Activated T-helper 1 cell treated with Interleukin-2 at 50 U/mL for 16 hours (primary cell): Measurements from ENCODE around the gene MYLK.

Source experiments
- DNase-seq: peaks from one replicate; pipeline ENCODE4 v3.0.0-alpha.2; 2020; ENCODE audit warnings: low read depth

MYLK gene

DNA sequence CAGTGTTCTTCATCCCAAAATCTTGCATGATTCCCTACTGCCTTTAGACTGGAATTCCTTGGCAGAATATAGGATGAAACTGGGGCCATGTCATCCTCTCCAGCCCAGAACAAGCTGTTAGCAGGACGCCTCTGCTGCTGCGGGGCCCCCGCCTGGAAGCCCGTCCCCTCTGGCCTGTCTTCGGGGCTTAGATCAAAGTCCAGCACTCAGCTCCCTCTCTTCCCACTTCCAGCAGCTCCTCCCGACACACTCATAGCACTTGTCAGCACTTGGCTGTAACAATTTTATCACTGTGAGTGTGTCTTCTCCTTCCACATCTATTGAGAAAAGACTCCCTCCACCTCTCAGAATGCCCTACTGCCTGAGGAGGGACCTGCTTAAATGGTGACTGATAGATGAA is 187.3 kb downstream of the MYLK start:
- no peak for DNase-seq

DNA sequence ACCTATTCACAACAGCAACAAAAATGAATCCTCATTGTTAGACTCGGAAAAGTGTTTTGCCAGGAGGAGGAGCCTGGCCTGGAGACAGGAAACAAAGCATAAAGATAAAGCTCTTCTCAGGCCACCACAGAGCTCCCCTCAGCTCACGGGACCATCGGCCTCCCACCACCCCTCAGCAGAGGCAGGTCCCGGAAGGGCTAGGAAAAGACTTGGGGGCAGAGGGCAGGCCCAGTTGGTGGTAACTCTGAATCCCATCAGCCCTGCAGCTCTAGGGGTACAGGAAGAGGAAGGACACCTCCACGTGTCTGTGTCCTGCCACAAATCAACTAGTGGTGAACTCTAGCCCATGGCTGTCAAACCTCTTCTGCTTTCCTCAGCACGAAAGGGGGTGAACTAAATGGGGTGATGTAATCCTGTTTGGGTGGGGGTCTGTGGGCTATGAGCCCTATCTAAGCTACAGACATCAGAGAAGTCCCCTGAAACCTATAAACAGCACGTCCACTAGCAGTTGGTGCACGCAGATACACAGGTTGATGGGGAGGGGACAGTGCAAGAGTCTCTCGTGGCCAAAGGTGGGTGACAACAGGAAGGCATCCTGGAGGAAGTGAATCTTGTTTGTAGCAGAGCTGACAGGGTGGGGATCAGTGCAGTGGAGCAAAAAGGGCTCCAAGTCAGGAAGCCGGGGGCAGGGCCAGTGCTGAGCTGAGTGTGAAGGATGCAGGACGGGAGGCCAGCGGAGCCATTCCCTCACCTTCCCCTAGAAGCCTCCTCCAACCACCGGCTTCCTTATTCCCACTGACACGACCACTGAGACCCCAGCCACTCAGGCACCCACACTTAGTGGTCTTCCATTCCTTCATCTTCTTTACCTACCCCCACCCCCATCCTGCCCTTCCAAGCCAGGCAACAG is 188.1 kb downstream of the MYLK start:
- no peak for DNase-seq

DNA sequence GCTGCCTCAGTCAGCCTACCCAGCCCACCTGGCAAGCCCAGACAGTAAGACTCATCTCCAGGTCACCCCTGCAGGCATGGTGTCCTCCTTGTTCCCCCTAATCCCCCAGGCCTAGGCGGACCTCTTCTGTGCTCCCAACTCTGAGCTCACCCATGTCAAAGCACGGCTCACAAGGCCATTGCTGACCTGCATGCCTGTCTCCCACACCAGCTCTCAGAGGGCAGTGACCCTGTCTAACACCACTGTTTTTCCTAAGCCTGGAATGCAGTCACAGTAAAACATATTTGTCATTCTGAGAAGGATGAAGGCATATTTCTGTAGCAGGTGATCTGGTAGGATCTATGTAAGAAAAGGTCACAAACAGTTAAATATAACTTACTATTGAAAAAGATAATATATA is 189.0 kb downstream of the MYLK start:
- no peak for DNase-seq

DNA sequence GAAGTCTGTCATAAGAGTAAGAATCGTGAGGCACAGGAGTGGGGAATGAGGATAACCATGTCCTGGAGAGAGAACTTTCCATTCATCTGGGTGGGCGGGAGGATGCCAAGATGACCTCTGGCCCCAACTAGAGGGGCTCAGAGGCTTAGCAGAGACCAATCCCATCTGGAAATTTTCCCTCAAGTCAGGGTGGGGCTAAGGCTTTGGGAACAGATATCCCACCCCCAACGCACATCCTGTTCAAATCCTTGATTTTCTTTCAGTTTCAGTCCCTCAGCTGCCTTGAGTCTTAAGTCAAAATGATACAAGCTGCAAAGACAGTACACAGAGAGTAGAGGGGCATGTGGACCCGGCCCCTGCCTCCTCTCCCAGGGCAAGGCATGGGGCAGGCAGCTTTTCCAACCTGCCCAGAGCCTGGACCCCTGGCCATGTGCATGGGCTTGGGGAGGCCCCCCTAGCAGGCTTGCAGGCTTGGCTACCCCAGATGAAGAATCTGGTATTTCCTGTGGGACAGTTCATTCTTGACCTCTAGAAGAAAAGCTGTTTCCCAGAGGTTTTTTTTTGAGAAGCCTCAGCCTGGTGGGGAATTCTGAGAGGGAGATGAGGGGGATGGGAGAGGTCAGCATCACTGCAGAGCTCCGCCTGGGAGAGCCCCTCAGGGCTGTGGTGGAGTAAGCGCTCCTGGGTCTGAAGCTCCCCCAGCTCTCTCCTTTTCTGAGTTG is 189.6 kb downstream of the MYLK start:
- no peak for DNase-seq

DNA sequence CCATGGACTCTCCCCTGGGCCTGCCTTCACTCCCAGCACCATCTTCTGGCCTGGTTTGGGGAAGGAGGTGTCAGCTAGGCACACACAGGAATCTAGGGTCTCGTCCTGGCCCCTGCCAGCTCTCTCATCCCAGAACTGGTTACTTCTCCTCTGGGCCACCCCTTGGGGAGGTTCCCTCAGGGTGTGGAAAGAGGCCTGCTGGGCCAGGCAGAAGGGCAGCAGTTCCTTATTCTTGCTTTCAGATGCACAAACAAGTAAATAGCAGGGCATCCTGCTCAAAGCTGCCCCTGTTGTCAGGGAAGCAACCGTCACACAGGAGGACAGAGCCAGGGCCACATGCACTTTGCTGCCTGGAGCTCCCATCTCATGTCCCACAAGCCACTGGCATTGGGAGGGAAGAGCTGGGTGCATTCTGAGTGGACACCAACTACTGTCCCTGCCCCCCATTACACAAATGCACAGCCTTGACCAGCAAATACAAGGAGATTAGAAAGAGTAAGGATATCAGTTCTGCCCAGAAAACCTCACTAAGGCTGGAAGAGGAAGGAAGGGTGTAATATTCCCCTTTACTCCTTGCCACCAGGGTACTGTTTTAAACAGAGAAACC is 190.4 kb downstream of the MYLK start:
- no peak for DNase-seq

DNA sequence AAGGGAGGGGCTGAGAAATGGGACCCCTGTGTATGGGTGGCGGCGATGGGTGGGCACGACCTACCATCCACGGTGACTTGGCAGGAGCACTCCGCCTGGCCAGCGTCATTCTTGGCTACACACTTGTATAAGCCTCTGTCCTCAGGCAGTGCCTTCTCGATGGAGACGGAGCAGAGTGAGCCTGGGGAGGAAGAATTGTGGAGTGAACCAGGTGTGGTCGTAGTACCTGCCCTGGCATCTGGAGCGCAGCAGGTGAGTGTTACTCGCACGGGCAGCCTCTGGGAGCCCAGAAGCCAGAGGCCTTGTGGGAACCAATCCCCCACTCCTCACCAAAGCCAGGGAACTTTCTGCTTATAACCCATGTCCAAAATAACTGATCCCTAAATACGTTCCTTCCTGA is 191.5 kb downstream of the MYLK start:
- no peak for DNase-seq

DNA sequence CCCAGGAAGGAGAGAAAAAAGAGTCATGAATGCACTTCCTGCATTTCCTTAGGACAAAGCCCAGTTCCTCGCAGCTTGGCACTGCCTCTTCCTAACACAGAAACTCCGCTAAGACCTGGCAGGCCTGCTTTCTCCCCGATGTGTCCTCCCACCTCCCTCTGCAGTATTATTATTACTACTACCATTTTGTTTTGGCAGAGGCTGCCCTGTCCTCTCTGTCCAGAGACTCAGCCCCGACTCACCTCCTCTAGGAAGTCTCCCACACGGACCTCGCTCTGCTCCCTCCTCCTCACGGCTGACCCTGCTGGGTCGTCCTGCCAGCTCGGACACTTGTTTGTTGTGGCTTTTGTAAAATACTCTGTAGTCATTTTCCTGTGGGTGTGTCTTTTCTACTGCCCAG is 192.1 kb downstream of the MYLK start:
- no peak for DNase-seq

DNA sequence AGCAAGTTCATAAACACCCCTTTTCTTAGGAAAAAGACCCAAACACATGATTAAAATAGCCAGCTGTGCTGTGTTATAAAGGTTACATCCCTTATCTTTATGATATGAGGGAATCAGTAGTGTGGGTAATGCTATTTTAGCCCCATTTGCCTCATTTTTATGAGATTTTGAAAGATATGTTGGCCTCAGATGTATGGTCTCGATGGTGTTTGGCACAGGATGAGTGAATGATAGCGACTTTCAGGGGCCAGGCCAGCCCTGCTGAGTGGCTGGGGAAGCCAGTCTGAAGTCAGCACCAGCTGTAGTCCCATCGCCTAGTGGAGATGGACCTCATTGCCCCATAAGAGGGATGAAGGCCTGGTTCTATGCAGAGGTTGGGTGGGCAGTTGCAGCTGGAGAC is 194.3 kb downstream of the MYLK start:
- no peak for DNase-seq

DNA sequence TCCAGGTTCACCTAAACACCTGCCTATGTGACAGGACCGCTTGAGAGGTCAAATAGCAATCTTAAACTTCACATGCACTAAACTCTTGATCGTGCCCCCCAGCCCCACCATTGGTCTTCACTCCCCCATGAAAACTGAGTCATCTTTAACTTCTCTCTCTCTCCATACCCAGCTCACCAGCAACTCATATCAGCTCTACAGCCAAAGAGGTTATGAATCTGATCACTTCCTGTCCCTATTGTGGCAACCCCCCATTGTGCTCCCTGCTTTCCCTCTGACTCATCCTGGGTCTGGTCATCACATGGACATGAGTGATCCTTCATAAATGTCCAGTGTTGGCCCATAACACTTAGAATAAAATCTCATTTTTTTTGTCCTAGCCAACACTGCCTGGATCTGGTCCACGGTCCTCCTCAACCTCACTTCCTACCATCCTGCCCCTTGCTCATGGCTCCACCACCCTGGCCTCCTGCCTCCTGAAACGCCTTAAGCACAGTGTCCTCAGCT is 195.8 kb downstream of the MYLK start:
- no peak for DNase-seq

DNA sequence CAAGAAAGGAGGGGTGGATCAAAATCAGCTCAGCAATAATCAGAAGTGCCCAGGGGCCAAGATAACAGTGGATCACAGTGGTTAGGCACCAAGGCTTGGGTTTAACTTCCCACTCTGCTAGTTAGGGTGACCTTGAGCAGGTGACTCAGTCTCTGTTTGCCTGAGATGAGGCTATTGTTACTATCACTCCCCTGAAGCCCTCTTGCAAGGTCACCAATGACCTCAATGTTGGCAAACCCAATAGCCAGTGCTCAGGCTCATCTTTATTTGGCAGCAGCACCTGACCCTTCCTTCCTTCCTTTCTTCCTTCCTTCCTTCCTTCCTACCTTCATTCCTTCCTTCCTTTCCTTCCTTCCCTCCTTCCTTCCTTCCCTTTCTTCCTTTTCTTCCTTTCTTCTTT is 196.8 kb downstream of the MYLK start:
- DNase-seq, result no peak

DNA sequence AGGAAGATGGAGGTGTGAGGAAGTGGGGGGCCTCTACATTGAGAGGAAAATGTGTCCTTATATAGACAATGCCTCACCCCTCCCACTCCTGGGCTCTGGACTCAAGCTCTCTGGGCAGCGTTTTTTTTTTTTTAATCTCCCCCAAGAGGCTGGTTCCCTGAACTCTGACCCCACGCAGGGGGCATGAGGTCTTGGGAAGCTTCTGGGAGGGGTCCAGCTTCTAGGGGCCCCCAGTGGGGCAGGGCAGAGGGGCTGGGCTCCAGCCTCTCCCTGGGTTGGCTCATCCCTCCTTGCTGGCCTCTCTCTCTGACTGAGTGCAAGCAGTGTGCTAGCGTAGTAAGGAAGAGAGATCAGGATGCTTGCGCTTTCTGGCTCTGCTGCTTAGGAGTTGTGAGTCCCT is 197.9 kb downstream of the MYLK start:
- no peak for DNase-seq

DNA sequence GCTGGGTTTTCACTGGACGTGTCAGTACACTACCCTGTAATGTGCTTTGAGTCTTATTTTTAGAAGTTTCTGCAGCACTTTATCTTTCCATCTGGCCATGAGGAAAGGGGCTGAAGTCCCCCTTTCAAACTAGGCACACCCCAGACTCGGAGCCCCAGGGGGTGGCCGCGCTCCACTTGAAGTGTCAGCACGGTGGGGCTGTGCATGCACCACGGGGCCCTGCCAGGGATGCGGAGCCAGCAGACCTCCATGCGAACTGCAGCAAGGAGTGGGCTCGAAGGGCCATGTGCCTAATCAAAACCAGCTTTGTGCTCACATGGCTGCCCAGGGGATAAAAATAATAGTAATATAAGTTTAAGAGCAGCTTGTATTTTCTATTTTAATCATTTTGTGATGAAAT is 198.4 kb downstream of the MYLK start:
- DNase-seq, result no peak

DNA sequence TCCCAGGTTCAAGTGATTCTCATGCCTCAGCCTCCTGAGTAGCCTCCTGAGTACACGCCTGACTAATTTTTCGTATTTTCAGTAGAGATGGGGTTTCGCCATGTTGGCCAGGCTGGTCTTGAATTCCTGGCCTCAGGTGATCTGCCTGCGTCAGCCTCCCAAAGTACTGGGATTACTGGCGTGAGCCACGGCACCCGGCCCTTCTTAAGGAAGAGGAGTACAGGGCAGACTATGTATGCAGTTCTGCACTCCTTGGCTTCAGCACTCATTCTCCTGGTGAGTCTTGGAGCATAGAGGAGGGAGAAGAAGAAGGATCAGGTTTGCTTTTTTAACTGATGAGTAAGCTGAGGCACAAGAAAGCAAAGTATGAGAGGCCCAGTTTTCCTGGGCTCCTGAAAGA is 199.5 kb downstream of the MYLK start:
- no peak for DNase-seq

DNA sequence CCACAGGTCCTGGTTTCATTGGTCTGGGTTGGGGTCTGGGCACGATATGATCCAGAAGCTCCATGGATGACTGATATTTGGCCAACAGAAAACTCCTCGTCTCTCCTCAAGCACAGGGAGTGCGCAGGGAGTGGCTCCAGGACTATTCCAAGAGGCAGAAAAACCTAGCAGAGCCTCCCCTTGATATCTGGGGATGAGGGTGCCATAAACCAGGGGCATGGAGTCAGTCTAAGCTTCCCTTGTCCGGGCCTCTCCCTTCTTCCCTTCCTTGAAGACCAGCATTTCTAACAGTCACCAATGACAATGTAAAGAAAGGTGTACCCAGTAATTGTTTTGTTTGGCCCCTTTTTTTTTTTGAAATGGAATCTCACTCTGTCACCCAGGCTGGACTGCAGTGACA is 199.9 kb downstream of the MYLK start:
- no peak for DNase-seq

DNA sequence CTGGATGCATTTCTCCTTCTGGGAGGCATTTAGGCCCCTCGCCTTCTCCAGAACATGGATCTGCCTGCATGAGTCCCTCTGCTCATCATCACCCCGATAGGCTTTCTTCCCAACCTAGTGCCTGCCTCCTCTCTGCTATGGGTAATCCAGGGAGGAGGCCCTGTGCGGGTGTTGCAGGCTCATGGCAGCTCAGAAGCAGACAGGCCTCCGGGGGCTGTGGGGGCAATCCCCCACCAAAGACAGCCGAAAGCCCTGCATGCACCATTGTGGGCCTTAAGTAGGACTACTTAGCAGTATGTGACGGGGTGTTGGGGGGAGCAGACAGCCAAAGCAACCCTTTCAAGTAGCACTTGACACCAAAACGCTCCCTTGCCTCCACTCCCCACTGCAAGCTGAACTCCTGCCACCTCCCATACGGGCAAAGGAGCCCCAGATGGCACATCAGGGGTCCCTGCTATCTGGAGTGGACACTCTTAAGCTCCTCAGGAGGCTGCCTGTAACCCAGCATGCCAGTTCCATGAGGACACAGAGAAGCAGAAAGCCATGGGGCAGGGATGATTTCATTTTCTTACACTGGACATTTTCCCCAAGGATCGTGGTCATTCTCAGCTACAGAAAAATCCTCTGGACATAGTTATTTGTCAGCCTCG is 200.5 kb downstream of the MYLK start:
- DNase-seq, result no peak

DNA sequence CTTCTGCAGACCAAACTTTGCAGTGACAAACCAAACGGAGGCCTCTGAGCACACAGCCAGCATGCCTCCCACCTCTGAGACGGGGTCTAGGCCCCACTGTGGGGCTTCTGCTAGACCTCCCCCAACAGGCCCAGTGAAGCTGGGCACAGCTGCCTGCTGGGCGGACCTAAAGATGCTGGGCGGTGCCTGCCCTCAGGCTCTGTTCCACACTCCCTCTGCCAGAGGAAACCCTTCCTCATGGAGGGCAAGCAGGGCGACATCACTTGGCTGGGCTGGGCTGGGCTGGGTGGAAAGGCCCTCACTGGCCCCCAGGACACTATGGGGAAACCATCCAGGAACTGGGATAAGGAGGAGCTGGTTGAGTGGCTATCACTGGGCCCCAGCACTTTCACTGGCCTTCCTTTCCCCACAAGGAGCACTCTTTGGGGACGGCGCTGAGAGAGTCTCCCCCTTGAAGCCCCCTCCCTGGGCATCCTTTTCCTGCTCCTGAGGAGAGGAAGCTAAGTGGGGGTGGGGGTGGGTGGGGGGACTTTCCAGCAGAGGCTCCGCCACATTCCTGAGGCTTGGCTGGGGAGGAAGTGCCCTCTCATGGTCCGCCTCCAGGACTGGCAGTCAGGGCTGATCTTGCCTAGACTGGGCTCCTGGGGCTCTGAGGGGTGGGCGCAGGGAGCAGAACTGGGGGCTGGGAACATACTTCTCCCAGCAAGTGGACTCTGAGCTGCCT is 201.2 kb downstream of the MYLK start:
- DNase-seq, result no peak

DNA sequence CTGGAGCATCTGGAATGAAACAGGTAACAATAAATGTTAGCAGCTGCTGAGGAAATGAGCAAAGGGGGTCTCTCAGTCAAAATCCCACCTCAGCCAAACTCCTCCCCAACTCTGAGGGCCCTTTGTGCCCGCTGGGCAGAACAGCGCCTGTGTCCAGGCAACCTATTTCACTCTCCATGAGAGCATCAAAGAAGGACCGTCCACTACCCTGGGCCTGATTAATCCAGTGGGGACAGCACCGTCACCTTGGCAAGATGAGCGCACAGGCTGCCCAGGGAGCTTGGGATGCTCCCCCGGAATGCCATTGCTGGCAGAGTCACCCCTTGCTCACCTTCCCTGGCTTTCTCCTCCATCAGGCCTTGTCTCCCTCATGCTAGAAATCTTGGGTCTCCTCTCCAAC is 201.8 kb downstream of the MYLK start:
- no peak for DNase-seq

DNA sequence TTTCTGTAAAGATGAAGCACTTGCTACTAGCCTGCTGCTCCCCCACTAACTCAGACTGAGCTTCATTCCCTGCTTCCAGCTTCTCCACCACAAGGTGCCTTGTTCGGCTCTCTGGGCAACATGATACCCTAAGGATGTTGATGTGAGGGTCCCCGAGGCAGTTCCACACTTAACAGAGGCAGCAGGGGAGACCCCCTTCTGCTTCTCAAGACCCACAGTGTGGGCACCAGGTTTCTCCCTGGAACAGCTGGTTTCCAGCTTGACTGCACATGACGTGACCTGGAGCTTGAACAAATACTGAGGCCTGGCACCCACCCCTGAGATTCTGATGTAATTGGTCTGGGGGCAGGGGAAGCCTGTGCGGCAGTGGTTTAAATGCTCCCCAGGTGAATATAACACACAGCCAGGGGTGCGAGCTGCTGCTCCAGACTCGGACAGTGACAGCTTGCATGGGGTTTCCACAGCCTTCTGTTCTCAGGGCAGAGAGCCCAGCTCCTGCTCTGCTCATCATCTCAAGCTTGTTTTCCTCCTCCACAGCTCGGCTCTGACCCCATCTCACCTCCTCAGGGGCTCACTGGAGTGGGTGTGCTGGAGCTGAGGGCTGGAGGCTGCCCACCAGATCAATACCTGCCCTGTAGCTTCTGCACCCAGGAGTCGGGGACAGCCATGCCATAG is 204.3 kb downstream of the MYLK start:
- DNase-seq, result no peak

DNA sequence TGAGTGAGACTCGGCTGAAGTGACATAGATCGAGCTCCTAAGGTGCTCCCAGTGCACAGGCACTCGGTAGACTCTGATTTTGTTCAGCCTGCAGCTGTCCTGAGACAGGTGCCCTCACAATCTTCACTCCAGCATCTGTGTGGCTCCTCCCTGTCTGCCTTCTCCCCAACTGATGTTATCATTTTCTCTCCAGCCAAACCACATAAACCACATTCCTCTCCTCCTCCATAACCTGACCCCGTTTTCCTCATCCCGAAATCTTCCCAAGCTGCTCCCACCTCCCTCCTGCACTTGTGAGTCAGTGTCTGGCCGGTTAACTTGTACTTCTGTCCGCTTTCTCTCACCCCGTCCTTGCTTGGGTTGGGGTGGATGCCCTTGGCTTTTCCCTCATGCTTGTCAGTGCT is 206.0 kb downstream of the MYLK start:
- no peak for DNase-seq

DNA sequence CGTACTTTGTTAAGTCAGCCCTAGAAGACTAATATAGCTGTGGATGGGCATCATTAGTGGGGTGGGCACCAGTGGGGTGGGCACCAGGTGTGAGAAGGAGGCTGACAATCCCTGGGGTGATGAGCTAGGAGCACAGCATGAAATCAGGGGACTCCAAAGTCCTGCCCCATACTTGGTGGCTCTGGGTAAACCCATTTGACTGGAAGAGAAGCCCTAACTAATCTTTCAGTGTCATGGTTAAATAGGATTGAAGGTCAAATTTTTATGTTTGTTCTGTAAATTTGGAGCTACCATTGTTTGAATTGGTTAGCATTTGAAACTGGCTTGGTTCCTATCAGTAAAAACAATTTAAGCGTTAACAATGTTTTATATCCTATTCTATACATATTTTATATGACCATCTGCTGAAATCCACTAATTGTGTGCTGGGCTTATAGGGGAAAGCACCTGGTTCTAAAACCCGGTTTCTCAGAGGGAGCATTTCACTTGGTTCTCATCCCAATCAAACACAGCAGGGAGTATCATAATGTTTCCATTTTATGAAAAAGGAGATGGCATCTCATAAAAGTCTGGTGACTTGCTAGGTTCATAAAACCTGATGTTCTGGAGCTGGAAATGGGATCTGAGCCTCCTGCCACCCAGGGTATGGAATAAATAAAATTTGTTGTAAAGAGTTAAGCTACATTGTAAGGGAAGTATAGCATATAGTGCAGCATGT is 211.5 kb downstream of the MYLK start:
- DNase-seq, result no peak

DNA sequence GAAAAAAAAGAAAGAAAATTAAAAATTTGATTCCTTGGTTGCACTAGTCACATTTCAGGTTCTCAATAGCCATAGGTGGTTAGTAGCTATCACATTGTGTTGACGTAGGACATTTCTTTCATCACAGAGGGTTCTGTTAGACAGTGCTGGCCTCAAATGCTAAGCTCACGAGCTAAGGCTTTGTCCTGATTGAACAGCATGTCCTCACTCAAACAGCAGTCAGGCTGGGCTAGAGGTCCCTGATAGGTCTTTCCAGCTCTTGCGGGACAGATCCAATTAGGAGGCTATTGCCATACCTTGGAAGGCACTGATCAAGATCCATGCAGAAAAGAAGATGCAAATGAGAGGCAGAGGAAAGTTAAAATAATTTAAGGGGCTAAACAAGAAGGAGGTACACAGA is 213.4 kb downstream of the MYLK start:
- no peak for DNase-seq
